Activated effector memory CD4-positive, alpha-beta T cell treated with anti-CD3 and anti-CD28 coated beads, Interleukin-2, amount 50 U/mL, for 16 hours (primary cell): ENCODE data around the gene COL6A5.

ENCODE experiments used
- DNase-seq: peaks from one replicate; pipeline ENCODE4 v3.0.0-alpha.2; 2020

COL6A5 gene

GRCh38 chr3:130456540-130456939 lies 111.1 kb downstream of the COL6A5 start:
- no peak for DNase-seq

GRCh38 chr3:130457671-130458070 lies 112.2 kb downstream of the COL6A5 start:
- DNase-seq, result no peak

- no peak for DNase-seq
These were observed 114.5 kb downstream of the COL6A5 start for GRCh38 chr3:130459944-130460343.

- DNase-seq, result no peak
These were observed 116.6 kb downstream of the COL6A5 start for GRCh38 chr3:130462089-130462488.

GRCh38 chr3:130463221-130463620 lies 117.7 kb downstream of the COL6A5 start:
- no peak for DNase-seq

GRCh38 chr3:130465521-130465920 lies 120.0 kb downstream of the COL6A5 start:
- no peak for DNase-seq

- no peak for DNase-seq
These were observed 122.8 kb downstream of the COL6A5 start for GRCh38 chr3:130468311-130468710.

- no peak for DNase-seq
These were observed 124.7 kb downstream of the COL6A5 start for GRCh38 chr3:130470126-130470525.

GRCh38 chr3:130473416-130473815 lies 127.9 kb downstream of the COL6A5 start:
- DNase-seq, result no peak

- no peak for DNase-seq
These were observed 135.3 kb downstream of the COL6A5 start for GRCh38 chr3:130480736-130481135.

- no peak for DNase-seq
These were observed 142.8 kb downstream of the COL6A5 start for GRCh38 chr3:130488288-130488687.

- DNase-seq, result no peak
These were observed 143.4 kb downstream of the COL6A5 start for GRCh38 chr3:130488769-130489450.

- no peak for DNase-seq
These were observed 144.8 kb downstream of the COL6A5 start for GRCh38 chr3:130490241-130490640.

GRCh38 chr3:130491431-130491830 lies 146.0 kb downstream of the COL6A5 start:
- no peak for DNase-seq

GRCh38 chr3:130504701-130505100 lies 159.2 kb downstream of the COL6A5 start:
- DNase-seq, result no peak

- no peak for DNase-seq
These were observed 160.6 kb downstream of the COL6A5 start for GRCh38 chr3:130506031-130506430.

GRCh38 chr3:130507746-130508145 lies 162.3 kb downstream of the COL6A5 start:
- no peak for DNase-seq

- no peak for DNase-seq
These were observed 163.5 kb downstream of the COL6A5 start for GRCh38 chr3:130509008-130509407.

- DNase-seq, result no peak
These were observed 169.2 kb downstream of the COL6A5 start for GRCh38 chr3:130514681-130515080.

GRCh38 chr3:130515755-130516154 lies 170.3 kb downstream of the COL6A5 start:
- no peak for DNase-seq

- no peak for DNase-seq
These were observed 171.4 kb downstream of the COL6A5 start, which contains the start of gene COL6A6 for GRCh38 chr3:130516645-130517512. Gene COL6A6, plus strand, starts transcription at chr3:130517177. Its CDS starts 43,188 bp downstream, at chr3:130560365.

- DNase-seq, result no peak
These were observed 172.1 kb downstream of the COL6A5 start for GRCh38 chr3:130517602-130518001.

- DNase-seq, result no peak
These were observed 174.3 kb downstream of the COL6A5 start for GRCh38 chr3:130519754-130520153.

- no peak for DNase-seq
These were observed 176.9 kb downstream of the COL6A5 start for GRCh38 chr3:130522399-130522798.
